ENCODE data around the gene ZFPL1. TPM values are rescaled to one million over a fixed set of nuclear protein-coding genes. Genes with fewer than 3 reads are reported as not detected.
A peak's percentile ranks its signal among the peaks of the same experiment; 100 is the strongest.

The ZFPL1 gene
- total RNA-seq, 1 donor from 2014 or later, result 36.6 TPM

DNA sequence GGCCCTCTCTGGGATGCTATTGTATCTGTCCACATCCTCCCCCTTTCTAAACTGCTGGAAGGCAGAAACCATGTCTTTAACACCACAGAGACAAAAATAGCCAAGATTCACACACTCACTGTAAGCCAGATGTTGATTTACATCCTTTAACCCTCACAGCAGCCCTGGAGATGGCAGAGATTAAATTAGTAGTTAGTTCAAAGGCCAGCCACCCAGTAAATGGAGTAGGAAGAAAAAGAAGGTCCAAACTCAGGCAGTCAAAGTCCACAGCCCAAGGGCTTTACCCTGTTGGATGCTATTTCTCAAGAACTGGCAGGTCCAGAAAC lies 35.6 kb downstream of the ZFPL1 start:
- Mint-ChIP-seq H3K36me3 (ENCODE audit: low read depth) (peaks cover 67% of the 10 kb centered on the region), H3K27me3 (no peaks in the 10 kb centered on the region), H3K27ac (peak overlapping the region; percentile 57), H3K9me3 (no peaks in the 10 kb centered on the region), H3K4me1 (peaks cover 71% of the 10 kb centered on the region), H3K4me3 (no peak overlapping the region)
- TF ChIP-seq CTCF (IDR thresholded peaks at IDR 0.05), result no peak
- no peak for DNase-seq
- CTCF ChIA-PET, result interaction anchor here (0.8 to 3.8 kb wide), 3 partner anchors 11 to 105 kb away, joined by 3 to 28 read pairs (median 24); partner anchors contain the start of gene ARL2
- ATAC-seq (ENCODE audit: low read depth), result no peak
- intact Hi-C loops (cut with micrococcal nuclease), result no loop called here
- POLR2A ChIA-PET, result interaction anchor here (0.6 to 15.3 kb wide), 2 partner anchors 12 to 26 kb away, joined by 7 to 546 read pairs; partner anchors contain the start of gene SYVN1

DNA sequence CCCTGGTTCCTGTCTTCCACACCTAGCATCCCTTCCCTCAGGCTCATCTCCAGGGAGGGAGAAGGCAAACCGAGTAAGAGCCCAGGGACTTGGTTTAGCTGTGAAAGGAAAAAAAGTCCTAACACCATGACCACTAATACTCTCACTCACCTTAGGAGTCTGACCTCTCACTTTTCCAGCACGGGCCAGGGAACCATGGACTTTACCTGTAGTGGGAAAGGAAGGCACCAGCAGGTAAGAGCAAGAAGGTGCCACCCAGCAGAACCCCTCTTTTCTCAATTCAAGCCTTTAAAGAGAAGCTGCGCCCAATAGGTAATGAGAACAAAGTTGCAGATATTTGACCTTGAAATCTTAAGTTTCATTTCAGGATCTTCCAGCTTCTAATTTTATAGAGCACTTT lies 36.8 kb downstream of the ZFPL1 start:
- H3K36me3 Mint-ChIP-seq (ENCODE audit: low read depth), result peaks cover 72% of the 10 kb centered on the region
- intact Hi-C loops (cut with micrococcal nuclease), result no loop called here

DNA sequence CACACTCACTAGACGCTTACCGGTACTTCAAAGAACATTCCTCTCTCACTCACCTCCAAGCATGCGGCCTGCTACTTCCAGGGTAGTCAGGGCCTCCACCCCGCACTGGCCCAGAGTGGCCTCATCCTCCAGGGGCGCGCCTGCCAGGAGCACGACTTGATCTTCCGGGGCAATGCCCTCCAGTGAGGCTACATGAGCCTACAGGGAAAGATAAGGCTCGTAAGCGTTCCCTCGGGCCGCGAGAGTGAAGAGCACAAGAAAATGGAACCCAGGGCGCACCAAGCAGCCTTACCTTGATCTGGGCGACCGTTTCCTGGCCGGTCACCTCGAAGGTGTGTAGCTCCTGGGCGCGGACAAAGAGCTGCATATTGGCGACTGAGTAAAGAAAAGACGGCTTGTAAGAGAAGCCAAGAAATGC lies 37.4 kb downstream of the ZFPL1 start:
- intact Hi-C loops (cut with micrococcal nuclease), result no loop called here

More for the DNA sequence above, 36.8 kb downstream of the ZFPL1 start:
- peak overlapping the region; percentile 99 for H3K27ac Mint-ChIP-seq
- H3K9me3 Mint-ChIP-seq, result no peaks in the 10 kb centered on the region
- DNase-seq (no peak), ATAC-seq (ENCODE audit: low read depth) (no peak)
- no peak for TF ChIP-seq CTCF (IDR thresholded peaks at IDR 0.05)
- POLR2A ChIA-PET, result interaction anchor here (0.8 to 15.3 kb wide), 7 partner anchors 9 to 264 kb away, joined by 3 to 546 read pairs (median 15); partner anchors contain the start of genes CAPN1, POLA2, SYVN1 and TM7SF2
- no peaks in the 10 kb centered on the region for H3K27me3 Mint-ChIP-seq
- H3K4me1 Mint-ChIP-seq, result peaks cover 68% of the 10 kb centered on the region
- CTCF ChIA-PET, result interaction anchor here (0.9 to 3.1 kb wide), 6 partner anchors 9 to 273 kb away, joined by 3 to 27 read pairs (median 11); partner anchors contain the start of genes SYVN1 and TM7SF2
- peak overlapping the region; percentile 99 for H3K4me3 Mint-ChIP-seq

DNA sequence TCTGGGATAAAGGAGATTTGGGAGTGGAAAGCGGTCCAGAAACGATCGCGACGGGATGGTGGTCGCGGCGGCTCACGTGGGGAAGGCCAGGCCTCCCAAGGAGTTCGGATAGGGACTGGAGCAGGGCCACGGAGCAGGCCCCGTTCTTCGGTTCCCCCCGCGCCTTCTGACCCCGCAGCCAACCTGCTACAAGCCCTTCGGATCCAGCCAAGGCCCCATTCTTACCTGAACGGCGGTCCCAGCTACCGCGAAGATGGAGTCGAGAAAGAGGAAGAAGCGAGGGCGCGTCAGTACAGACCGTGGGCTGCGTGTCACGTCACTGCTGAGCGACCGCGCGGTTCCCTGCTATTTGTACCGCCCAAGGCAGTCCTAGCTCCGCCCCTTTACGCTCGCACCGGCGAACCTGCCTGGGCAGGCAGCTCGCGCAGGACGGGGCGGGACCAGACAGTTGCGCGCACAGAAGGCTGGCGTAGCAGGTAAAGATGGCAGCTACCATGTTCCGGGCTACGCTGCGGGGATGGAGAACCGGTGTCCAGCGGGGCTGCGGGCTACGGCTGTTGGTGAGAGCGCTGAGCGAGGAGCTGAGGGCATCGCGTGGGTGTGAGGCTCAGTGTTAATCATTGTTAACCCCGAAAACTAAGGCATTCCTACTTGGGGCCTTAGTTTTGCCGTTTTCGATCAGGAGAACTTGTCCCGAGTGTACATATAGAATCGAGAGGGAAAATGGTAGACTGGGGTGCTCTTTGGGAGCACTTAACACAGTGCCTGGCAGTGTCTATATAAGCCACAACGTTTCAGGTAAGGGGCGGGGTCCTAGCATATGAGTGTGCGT lies 38.1 kb downstream of the ZFPL1 start, which contains the start of the genes FAU and MRPL49:
TSS of gene FAU (minus strand) at position 270 of the 832 bp plus-strand sequence. CDS start 321 bp downstream, outside the sequence.
TSS of gene MRPL49 (plus strand) at position 457 of the 832 bp plus-strand sequence. CDS start at position 483, 26 bp downstream.
- DNase-seq, result peak; percentile 96
- Mint-ChIP-seq H3K4me1 (peaks cover 60% of the 10 kb centered on the region), H3K36me3 (ENCODE audit: low read depth) (peaks cover 81% of the 10 kb centered on the region), H3K27ac (peak within 1 kb of the TSS; percentile 99), H3K9me3 (no peaks in the 10 kb centered on the region), H3K27me3 (no peaks in the 10 kb centered on the region), H3K4me3 (peak within 1 kb of the TSS; percentile 99)
- POLR2A ChIA-PET, result interaction anchor here (0.5 to 15.3 kb wide), 34 partner anchors 9 to 539 kb away, joined by 3 to 546 read pairs (median 4); partner anchors contain the start of genes CAPN1, DPF2, MALAT1 and POLA2
- CTCF ChIA-PET, result interaction anchor here (0.6 to 3.1 kb wide), 11 partner anchors 9 to 433 kb away, joined by 3 to 27 read pairs (median 3); partner anchors contain the start of genes CAPN1, CDC42EP2, SYVN1 and TM7SF2
- TF ChIP-seq CTCF (IDR thresholded peaks at IDR 0.05), result no peak
- intact Hi-C loops (cut with micrococcal nuclease), result loop anchor here (1.0 kb wide), 4 partner anchors 10 to 198 kb away; partner anchors contain the start of genes CDCA5, PPP2R5B and ZFPL1
- ATAC-seq (ENCODE audit: low read depth), result peak; percentile 81

More for the DNA sequence above, 37.4 kb downstream of the ZFPL1 start:
- Mint-ChIP-seq H3K4me3 (peak overlapping the region; percentile 99), H3K36me3 (ENCODE audit: low read depth) (peaks cover 77% of the 10 kb centered on the region), H3K4me1 (peaks cover 63% of the 10 kb centered on the region), H3K27ac (peak overlapping the region; percentile 99), H3K27me3 (no peaks in the 10 kb centered on the region), H3K9me3 (no peaks in the 10 kb centered on the region)
- DNase-seq (no peak), ATAC-seq (ENCODE audit: low read depth) (no peak)
- no peak for TF ChIP-seq CTCF (IDR thresholded peaks at IDR 0.05)
- ChIA-PET POLR2A (interaction anchor here (0.5 to 15.3 kb wide), 24 partner anchors 10 to 540 kb away, joined by 3 to 546 read pairs (median 4); partner anchors contain the start of genes CAPN1, DPF2, MALAT1 and POLA2), CTCF (interaction anchor here (0.6 to 3.1 kb wide), 10 partner anchors 10 to 433 kb away, joined by 3 to 27 read pairs (median 4); partner anchors contain the start of genes CAPN1, CDC42EP2, SYVN1 and TM7SF2)

Data from activated B cell treated with CpG ODN at 0.5 μM for 24 hours (primary cell).